HUDEP-2 (cell line): ENCODE data around the gene CIDEB.

ENCODE experiments used
- DNase-seq, 76 experiments: peaks; one replicate each; lab custom pipeline; 2025; ENCODE audit not compliant: unreplicated experiment in 76 of 76; lab: John Stamatoyannopoulos, UW

The CIDEB gene

GRCh38 chr14:24292118-24292807 lies 15.5 kb downstream of the CIDEB start:
- no peak for DNase-seq

- no peak for DNase-seq
Observed at GRCh38 chr14:24291446-24292117, 16.2 kb downstream of the CIDEB start.

- DNase-seq, result no peak
Observed at GRCh38 chr14:24290746-24291145, 17.0 kb downstream of the CIDEB start.

GRCh38 chr14:24289649-24290280 lies 18.0 kb downstream of the CIDEB start:
- DNase-seq, result no peak

GRCh38 chr14:24286996-24287395 lies 20.8 kb downstream of the CIDEB start:
- DNase-seq, result no peak

- DNase-seq, result no peak
Observed at GRCh38 chr14:24285351-24285750, 22.4 kb downstream of the CIDEB start.

DNA sequence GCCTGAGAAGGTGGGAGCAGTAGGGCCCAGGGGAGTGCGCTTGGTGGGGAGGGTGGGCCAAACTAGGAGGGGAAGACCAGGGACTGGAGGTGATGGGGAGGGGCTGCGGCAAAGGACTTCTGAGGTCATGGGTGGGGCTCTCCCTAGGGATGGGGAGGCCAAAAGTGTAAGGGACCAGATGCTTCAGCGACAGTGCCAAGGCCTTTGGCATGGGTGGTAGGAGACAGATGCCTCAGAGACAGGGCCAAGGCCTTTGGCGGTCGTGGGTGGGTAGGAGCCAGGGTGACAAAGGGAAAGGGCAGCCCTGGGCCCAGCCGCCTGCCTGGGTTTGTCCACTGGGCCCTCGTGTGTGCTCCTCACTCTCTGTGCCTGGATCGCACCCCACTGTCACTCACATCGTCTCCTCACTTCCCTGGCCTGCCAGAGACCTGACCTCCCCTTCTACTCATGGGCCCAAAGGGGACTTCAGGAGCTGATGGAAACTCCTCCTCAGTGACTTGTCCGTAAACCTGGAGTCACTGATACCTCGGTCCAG lies 23.2 kb downstream of the CIDEB start:
- no peak for DNase-seq

- DNase-seq, result no peak
Observed at GRCh38 chr14:24283796-24284460, 23.8 kb downstream of the CIDEB start.

- no peak for DNase-seq
Observed at GRCh38 chr14:24282736-24283135, 25.0 kb downstream of the CIDEB start.

GRCh38 chr14:24281636-24282035 lies 26.1 kb downstream of the CIDEB start:
- no peak for DNase-seq

DNA sequence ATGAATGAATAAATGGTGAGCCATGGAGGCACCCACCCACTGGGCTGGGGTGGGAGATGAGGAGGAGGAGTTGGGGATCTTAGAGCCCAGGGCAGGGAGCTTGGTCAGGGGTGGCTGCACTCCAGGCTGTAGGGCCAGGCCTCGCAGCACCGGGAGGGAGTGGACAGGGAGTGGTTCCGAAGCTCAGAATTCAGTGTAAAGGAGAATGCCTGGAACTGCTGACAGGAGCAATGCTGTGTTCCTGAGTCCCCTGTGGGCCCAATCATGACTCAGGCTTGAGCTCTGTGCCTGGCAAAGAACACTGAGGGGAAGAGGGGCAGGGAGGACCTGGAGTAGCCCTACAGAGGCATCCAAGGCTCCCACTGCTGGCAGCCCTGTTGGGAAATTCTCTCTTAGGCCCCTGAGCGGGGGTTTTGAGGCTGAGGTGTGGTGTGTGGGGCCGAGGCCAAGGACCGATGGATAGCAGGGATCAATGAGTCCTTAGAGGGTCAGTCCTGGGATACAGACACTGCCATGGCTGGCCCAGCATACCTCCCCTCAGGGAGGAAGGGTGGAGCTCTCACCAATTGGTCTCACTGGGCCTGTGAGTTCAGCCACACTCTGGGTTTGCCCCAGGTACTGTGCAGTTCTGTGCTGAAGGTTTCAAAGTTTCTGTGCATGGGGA lies 26.8 kb downstream of the CIDEB start:
- no peak for DNase-seq

DNA sequence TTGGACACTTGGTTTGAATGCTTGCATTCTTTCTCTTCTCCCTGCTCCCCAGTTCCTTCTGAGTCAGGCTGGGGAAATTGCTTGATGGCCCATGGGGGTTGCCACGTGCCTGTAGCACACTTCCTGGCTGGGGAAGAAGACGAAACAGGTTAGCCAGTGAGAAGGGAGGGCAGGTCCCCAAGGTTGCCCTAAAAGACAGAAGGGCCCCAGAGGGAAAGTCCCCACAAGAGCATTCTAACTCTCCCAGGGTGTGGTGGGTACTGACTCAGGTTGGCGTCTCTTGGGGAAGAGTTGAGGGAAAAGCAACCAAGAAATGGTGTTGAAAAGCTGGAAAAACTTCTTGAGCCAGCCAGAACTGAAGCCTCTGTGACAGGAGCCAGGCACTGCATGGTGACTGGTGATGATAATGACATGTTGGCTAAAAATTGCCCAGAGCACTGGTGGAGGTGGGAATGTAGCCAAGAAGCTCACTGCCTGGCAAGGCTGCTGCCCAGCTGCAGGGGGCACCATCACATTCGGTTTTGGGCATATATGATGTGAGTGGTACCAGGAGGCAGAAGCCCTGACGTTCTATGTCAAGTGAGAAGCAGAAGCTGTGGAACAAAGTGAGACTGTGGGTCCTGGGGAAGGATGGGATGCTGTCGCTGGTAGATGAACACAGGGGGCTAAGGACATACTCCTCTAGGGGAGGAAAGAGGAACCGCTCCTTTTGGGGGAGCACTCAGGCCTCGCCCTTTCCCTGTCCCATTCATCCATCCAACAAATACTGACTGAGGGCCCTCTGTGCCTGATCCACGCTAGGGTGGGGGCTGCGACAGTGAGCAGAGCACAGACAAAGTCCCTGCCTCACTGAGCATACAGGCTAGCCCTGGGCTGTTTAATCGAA lies 28.2 kb downstream of the CIDEB start:
- peak in 69 of 76 experiments; percentile 12 to 82 (median 50) for DNase-seq

DNA sequence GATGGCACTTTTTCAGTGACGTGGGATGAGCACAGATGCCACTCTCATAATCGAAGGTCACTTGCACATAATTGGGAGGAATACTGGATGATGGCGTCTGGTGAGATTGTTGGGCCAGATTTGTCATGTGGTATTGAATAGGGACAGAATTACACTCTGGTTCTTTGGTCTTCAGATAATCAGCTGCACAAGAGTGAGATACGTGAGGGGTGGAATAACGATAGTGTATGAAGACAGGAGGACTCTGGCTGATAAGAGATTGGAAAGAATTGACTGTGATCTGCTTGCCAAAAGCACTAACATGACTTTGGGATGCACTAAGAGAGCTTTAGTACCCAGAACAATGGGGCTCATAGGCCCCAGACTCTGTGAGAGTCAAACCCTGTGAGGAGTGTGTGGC lies 29.4 kb downstream of the CIDEB start:
- peak in 36 of 76 experiments; percentile 10 to 79 (median 46) for DNase-seq

- peak in 59 of 76 experiments; percentile 4 to 67 (median 38) for DNase-seq
Observed at GRCh38 chr14:24277606-24278321, 30.0 kb downstream of the CIDEB start.

DNA sequence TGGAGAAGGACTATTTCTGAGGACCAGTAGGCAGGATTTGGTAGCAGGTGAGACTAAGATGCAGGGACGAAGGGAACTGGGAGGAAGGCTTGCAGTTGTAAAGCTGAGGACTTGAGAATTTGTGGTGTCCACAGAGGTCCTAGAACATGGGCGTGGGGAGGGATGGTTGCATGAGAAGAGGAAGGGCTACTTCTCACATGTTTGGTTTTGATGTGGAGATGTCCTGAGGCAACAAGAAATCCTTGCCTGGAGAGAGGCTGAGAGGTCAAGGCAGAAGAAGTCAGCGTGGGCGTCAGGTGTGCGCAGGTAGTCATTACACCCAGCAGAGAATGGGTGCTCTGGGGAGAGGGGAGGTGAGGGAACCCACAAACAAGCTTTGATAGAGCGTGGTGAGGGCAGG lies 30.7 kb downstream of the CIDEB start:
- no peak for DNase-seq

GRCh38 chr14:24274101-24274543 lies 33.7 kb downstream of the CIDEB start:
- peak in 32 of 76 experiments; percentile 4 to 57 (median 24) for DNase-seq

GRCh38 chr14:24273422-24273998 lies 34.3 kb downstream of the CIDEB start:
- DNase-seq, result peak in 1 of 76 experiments; percentile 13

- no peak for DNase-seq
Observed at GRCh38 chr14:24272467-24272866, 35.3 kb downstream of the CIDEB start.
